DND-41 (cell line): ENCODE results near the gene IFNB1.

ENCODE experiments used
- ATAC-seq: fragments of 200-7000 bp; cut with Tn5 transposase; 3 replicates; pipeline ENCODE4 v1.9.1; 2021; ENCODE audit warnings: low read depth; ENCODE audit not compliant: insufficient read depth
- DNase-seq: peaks from one replicate; pipeline ENCODE4 v3.0.0-alpha.2; 2020
- H2AFZ ChIP-seq: 2 replicates; pipeline ENCODE4 v1.6.0; 2012; ENCODE audit warnings: low read depth, low read length
- H3K27ac ChIP-seq: 2 replicates; pipeline ENCODE4 v1.5.1; 2012; ENCODE audit warnings: low read length, inconsistent platforms
- H3K27me3 ChIP-seq: fragments of 200-600 bp; sonication (generic); 2 replicates; pipeline ENCODE4 v1.6.0; 2012; ENCODE audit warnings: low read length, mild to moderate bottlenecking, inconsistent platforms; ENCODE audit not compliant: insufficient read depth, poor library complexity
- H3K36me3 ChIP-seq: 2 replicates; pipeline ENCODE4 v1.5.1; 2012; ENCODE audit warnings: low read length, inconsistent platforms; ENCODE audit not compliant: insufficient read depth
- H3K4me1 ChIP-seq: 2 replicates; pipeline ENCODE4 v1.5.1; 2012; ENCODE audit warnings: mild to moderate bottlenecking, low read length; ENCODE audit not compliant: insufficient read depth
- H3K4me2 ChIP-seq: 2 replicates; pipeline ENCODE4 v1.6.0; 2012; ENCODE audit warnings: mild to moderate bottlenecking, moderate library complexity, low read length, inconsistent platforms; ENCODE audit not compliant: insufficient read depth
- H3K4me3 ChIP-seq, 2 experiments: fragments of 200-600 bp in 1 of 2; shearing (Covaris generic) in 1 of 2; 2 replicates each; pipeline ENCODE4 v1.5.1; 2012 to 2016; ENCODE audit warnings: inconsistent platforms in 2 of 2, low read length in 2 of 2, mild to moderate bottlenecking in 2 of 2, low read depth in 1 of 2, moderate library complexity in 1 of 2
- H3K79me2 ChIP-seq: 2 replicates; pipeline ENCODE4 v1.6.0; 2012; ENCODE audit warnings: low read length, inconsistent platforms; ENCODE audit not compliant: insufficient read depth
- H3K9ac ChIP-seq: 2 replicates; pipeline ENCODE4 v1.6.0; 2012; ENCODE audit warnings: low read depth, mild to moderate bottlenecking, inconsistent platforms, low read length, moderate library complexity
- H3K9me3 ChIP-seq: 2 replicates; pipeline ENCODE4 v1.5.1; 2012; ENCODE audit warnings: low read length, moderate library complexity, mild to moderate bottlenecking, inconsistent platforms; ENCODE audit not compliant: insufficient read depth, severe bottlenecking
- H4K20me1 ChIP-seq: 2 replicates; pipeline ENCODE4 v1.6.0; 2012; ENCODE audit warnings: low read length; ENCODE audit not compliant: insufficient read depth
- CTCF ChIP-seq: IDR thresholded peaks from 2 replicates; pipeline ENCODE4 v1.5.1; 2012; ENCODE audit warnings: borderline replicate concordance, low read length, moderate library complexity, mild to moderate bottlenecking; ENCODE audit not compliant: poor library complexity, severe bottlenecking; ENCODE audit errors: extremely low read depth
- EZH2 ChIP-seq: IDR thresholded peaks from 3 replicates; pipeline ENCODE4 v1.6.1; 2012; ENCODE audit warnings: borderline replicate concordance, low read depth, mild to moderate bottlenecking, moderate library complexity, low read length, inconsistent platforms; ENCODE audit not compliant: severe bottlenecking

The IFNB1 gene

GRCh38 chr9:21070171-21070571 lies 7.6 kb downstream of the IFNB1 start:
- H3K4me1 ChIP-seq, result peaks cover 11% of the 10 kb centered on the region; the same call in 1 of the 2 replicates
- no peaks in the 10 kb centered on the region for H3K36me3 ChIP-seq
- no peaks in the 10 kb centered on the region for H3K27me3 ChIP-seq
- H4K20me1 ChIP-seq, result no peaks in the 10 kb centered on the region
- TF ChIP-seq EZH2, result no peak
- no peak for TF ChIP-seq CTCF
- no peaks in the 10 kb centered on the region for H3K79me2 ChIP-seq
- H3K9me3 ChIP-seq, result no peaks in the 10 kb centered on the region
- no peak overlapping the region for H3K4me2 ChIP-seq
- H3K27ac ChIP-seq, result no peak overlapping the region
- H3K4me3 ChIP-seq, result no peak overlapping the region
- no peak for DNase-seq
- no peak overlapping the region for H2AFZ ChIP-seq
- H3K9ac ChIP-seq, result no peak overlapping the region
- ATAC-seq, result no peak

GRCh38 chr9:21060919-21061561 lies 16.7 kb downstream of the IFNB1 start:
- Histone ChIP-seq H3K27me3 (no peaks in the 10 kb centered on the region), H3K4me1 (peaks cover 34% of the 10 kb centered on the region), H2AFZ (peak overlapping the region; percentile 44), H3K4me2 (peak overlapping the region; percentile 7), H3K79me2 (no peaks in the 10 kb centered on the region), H4K20me1 (no peaks in the 10 kb centered on the region), H3K27ac (peak overlapping the region; percentile 68), H3K9ac (peak overlapping the region; percentile 17), H3K36me3 (no peaks in the 10 kb centered on the region), H3K9me3 (no peaks in the 10 kb centered on the region), H3K4me3 (no peak overlapping the region)
- DNase-seq (peak; percentile 68), ATAC-seq (peak; percentile 94)
- TF ChIP-seq CTCF, result peak; percentile 52
- TF ChIP-seq EZH2, result no peak

GRCh38 chr9:21056931-21057330 lies 20.8 kb downstream of the IFNB1 start:
- ATAC-seq (no peak), DNase-seq (no peak)
- no peak for TF ChIP-seq CTCF
- no peak for TF ChIP-seq EZH2
- peaks cover 29% of the 10 kb centered on the region for H3K4me1 ChIP-seq
- H4K20me1 ChIP-seq, result no peaks in the 10 kb centered on the region
- H3K27me3 ChIP-seq, result no peaks in the 10 kb centered on the region
- no peak overlapping the region for H2AFZ ChIP-seq
- H3K36me3 ChIP-seq, result no peaks in the 10 kb centered on the region
- H3K4me3 ChIP-seq, result no peak overlapping the region
- H3K27ac ChIP-seq, result no peak overlapping the region
- H3K4me2 ChIP-seq, result no peak overlapping the region
- no peak overlapping the region for H3K9ac ChIP-seq
- no peaks in the 10 kb centered on the region for H3K9me3 ChIP-seq
- H3K79me2 ChIP-seq, result no peaks in the 10 kb centered on the region

GRCh38 chr9:21053851-21054250 lies 23.9 kb downstream of the IFNB1 start:
- ATAC-seq (no peak), DNase-seq (no peak)
- no peaks in the 10 kb centered on the region for H3K36me3 ChIP-seq
- H3K27ac ChIP-seq, result no peak overlapping the region
- no peak overlapping the region for H3K4me2 ChIP-seq
- no peak overlapping the region for H2AFZ ChIP-seq
- no peaks in the 10 kb centered on the region for H3K9me3 ChIP-seq
- H3K4me1 ChIP-seq, result no peaks in the 10 kb centered on the region; the same call in 1 of the 2 replicates
- no peaks in the 10 kb centered on the region for H4K20me1 ChIP-seq
- H3K27me3 ChIP-seq, result no peaks in the 10 kb centered on the region
- TF ChIP-seq CTCF (no peak), EZH2 (no peak)
- no peak overlapping the region for H3K9ac ChIP-seq
- H3K4me3 ChIP-seq, result no peak overlapping the region
- no peaks in the 10 kb centered on the region for H3K79me2 ChIP-seq
